C4-2B (cell line): ENCODE results near the gene REST.

Experiments used
- CTCF ChIP-seq: fragments of 450-650 bp; conservative IDR thresholded peaks from 2 replicates; pipeline ENCODE4 v1.5.1; 2017; ENCODE audit warnings: mild to moderate bottlenecking
- ZFX ChIP-seq: fragments of 450-650 bp; IDR thresholded peaks from 2 replicates; pipeline ENCODE4 v1.6.1; 2017

DNA sequence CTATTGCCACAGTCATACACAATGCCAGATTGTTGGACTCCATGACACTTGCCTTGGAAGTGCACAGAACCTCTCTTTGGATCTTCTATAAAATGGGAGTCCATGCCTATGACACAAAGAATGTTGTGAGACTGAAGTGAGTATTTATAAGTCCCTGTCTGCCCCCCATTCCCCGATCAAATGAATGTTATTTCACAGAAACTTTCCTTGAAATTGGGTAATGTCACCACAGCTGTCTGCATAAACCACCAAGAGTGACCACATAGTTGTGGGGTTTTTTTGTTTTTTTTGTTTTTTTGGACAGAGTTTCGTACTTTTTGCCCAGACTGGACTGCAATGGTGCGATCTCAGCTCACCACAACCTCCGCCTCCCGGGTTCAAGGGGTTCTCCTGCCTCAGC is 27.1 kb upstream of the REST start:
- TF ChIP-seq CTCF = no peak
- no peak for TF ChIP-seq ZFX
